Kidney tubule cell (primary cell): ENCODE results near the gene SPPL3.
"Not testable (repeated sequence)": the region's sequence is repeated elsewhere in the genome, so short reads cannot be mapped to it uniquely, and the experiment has no call there.

Experiments used
- DNase-seq: peaks from one replicate; pipeline ENCODE4 v3.0.0-alpha.2; 2018; ENCODE audit warnings: low spot score

Gene SPPL3

DNA sequence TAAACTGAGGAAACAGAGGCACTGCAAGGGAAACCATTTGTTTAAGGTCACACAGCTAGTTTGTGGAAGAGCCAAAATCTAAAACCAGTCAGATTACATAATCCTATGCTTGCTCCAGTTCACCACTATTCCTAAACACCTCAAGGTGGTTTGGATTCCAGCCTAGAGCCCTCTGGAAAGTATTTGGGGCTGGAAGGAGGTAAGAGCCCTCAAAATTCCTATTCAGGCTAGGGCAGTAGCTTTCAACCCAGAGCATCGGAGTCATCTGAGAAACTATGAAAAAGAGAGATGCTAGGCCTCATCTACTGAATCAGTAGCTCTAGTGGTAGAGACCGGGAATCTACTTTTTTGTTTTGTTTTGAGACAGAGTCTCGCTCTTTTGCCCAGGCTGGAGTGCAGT is 16.0 kb upstream of the SPPL3 start:
- no peak for DNase-seq

DNA sequence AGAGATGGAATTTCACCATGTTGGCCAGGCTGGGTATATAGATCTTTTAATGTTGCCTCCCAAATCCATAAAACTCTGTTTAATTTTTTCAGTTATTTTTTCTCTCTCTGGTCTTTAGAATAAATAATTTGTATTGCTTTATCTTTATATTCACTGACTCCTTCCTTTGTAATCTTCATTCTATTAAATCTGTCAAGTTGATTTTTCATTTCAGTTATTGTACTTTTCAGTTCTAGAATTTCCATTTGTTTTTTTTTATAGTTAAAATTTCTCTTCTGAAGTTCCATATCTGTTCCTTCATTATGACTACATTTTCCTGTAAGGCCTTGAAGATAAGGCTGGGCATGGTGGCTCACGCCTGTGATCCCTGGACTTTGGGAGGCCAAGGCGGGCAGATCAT is 13.6 kb upstream of the SPPL3 start:
- DNase-seq: no peak

DNA sequence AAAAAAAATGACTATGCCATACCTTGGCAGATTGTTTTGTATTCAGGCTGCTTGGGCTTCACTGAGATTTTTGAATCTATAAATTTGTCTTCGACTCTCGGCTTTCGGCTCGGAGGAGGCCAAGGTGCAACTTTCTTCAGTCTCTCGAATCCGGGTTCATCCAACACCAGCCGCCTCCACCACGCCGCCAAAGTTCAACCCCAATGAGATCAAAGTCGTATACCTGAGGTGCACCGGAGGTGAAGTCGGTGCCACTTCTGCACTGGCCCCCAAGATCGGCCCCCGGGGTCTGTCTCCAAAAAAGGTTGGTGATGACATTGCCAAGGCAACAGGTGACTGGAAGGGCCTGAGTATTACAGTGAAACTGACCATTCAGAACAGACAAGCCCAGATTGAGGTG is 12.4 kb upstream of the SPPL3 start:
- DNase-seq: no peak

DNA sequence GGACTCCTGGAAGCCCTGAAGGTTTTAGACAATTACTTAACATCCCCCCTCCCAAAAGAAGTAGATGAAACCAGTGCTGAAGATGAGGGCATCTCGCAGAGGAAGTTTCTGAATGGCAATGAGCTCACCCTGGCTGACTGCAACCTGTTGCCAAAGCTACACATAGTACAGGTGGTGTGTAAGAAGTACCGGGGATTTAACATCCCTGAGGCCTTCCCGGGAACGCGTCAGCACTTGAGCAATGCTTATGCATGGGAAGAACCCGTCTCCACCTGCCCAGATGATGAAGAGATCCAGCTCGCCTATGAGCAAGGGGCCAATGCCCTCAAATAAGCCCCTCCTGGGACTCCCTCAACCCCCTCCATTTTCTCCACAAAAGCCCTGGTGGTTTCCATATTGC is 10.6 kb upstream of the SPPL3 start:
- DNase-seq: no peak

DNA sequence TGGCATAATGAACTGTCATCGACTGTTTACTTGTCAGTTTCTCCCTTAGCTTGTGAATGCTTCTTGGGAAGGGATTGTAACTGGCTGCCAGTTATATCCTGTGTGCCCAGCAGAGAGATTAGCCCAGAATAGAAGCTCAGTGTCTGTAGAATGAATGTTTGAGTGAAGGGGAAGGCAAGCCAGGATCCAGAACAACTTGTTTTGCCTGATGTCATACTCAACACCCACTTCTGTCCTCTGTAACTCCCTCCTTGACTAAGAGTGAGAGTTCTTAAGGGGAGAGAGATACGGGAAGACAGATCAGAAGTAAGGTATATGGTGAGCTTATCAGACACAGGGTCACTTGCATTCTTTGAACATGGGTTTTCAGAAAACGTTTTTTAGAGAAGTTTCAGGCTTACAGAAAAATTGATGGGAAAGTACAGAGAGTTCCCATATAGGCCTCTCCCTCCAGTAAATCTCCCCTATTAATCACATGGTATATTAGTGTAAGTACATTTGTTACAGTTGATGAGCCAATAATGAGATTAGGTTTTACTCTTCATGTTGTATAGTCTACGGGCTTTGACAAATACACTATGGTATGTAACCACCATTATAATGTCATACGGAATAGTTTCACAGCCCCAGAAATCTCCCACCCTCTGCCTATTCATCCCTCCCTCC is 5.6 kb upstream of the SPPL3 start:
- no peak for DNase-seq

DNA sequence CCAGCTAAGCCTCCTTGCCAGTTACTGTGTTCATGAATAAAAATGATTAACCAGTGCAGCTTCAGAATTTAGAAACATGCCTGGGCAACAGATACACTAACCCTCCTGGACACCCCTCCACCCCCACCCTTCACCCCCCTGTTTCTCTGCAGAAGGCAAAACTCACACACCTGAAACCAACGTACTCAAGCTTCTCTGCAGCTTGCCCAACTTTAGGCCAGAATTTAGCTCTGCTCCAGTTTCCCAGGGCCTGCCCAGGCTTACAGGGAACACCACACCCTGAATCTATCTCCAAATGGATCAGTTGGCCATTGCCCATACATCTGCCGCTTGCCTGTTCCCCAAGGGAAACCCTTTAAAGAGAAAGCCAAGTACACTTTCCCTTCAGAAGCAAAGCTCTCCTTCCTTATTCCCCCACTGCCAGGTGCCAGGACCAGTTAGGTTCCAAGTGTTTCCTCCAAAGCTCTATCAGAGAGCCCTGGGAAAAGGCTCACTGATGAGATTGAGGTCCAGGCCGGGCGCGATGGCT is 1.8 kb upstream of the SPPL3 start:
- no peak for DNase-seq

DNA sequence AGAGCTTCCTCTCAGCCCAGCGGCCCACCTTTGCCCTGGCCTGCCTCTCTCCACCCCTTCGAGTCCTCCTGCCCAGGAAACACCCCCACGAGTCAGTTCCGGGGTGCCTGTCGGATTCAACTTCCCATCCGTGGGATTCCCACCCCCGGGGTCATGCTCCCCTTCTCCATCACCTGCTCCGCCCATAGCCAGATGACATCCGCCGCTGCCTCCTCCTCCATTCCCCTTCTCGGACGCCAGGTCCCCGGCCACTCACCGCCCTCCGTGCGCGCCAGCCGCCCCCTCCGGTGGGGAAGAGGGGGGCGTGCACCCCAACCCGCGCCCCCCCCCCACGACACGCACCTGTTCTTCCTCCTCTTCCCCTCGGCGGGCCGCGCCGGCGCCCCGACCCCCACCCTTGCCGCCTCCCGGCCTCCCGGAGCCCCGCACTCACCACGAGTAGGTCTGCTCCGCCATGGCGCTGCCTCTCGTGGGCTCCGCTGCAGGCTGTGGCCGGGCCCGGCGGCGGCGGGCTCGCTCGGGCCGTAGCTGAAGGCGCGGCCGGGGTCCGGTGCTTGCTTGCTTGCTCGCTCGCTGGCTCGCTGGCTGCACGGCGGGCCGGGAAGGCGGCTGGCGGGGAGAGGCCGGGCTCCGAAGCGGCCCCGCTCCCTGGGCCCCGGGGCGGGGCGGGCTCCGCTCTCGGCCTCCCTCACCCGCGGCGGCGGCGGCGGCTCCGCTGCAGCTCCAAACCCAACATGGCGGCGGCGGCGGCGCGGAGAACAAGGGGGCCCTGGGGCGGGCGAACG is 554 bp downstream of the SPPL3 start:
- peak; percentile 78 for DNase-seq

DNA sequence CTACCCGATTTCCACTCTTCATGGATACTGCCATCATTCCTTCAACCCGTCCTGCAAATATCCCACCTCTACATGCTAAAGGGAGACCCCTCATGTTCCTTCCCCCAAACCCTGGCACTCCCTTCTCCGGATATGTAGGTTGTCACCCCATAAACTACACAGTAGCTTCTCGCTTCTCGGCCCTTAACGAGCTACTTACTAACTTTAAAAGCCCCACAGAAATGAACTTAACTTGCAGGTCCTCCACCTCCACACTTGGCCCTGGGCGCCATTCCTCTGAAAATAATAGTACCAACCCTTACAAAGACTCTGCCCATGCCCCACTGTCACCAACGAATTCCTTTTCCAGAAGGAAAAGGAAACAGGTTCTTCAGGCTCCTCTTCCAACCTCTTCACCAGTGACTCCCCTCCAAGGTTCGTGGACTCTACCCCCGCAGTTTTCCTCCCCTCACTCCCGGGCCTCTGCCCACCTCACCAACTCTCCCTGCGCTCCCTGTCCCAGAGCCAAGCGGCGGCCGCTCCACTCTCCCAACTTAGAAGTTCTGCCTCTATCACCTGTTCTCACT is 1.2 kb downstream of the SPPL3 start:
- no peak for DNase-seq

DNA sequence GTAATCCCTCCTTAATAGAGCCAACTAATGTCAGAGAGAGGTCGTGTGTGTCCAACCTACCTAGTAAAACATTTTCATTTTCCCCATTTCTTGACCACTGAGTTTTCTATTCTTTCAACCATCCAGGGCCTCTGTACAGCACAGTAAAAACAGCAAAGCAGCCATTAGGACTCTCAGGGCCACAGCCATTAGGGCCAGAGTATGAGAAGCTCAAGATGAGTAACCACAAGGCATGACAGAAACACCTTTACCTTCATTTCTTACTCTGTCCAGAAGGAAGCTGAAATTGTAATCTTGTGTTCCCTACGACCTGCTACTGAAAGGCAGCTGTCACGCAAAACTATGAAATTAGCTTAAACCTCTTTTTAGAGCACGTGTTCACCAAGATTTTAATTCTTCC is 2.3 kb downstream of the SPPL3 start:
- DNase-seq: no peak

DNA sequence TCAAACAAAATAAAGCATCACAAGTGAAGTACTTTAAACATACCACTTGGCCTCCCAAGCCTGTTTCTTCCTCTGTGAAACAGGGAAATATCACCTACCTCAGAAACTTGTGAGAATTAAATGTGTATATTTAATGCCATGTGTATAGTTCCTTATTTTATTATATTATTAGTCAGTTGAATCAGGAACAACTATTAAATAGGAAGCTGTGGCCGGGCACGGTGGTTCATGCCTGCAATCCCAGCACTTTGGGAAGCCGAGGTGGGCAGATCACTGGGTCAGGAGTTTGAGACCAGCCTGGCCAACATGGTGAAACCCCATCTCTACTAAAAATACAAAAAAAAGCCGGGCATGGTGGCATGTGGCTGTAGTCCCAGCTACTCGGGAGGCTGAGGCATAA is 3.1 kb downstream of the SPPL3 start:
- not testable (repeated sequence) for DNase-seq

DNA sequence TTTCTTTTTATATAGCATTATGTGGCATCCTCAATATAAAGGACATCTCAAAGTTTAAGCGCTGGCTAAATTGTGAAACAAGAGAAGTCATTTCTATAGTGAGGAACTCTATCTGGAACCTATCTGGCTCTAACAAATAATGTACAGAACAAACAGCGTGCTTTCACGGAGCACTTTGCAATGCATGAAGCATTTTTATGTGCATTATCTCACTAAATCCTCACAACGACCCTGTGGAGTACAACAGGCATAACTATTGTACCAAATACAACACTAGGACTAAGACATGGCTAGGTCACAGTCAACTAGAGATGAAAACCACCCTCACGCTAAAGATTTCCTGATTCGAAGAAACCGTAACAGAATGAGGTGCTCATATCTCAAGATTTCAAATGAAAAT is 8.6 kb downstream of the SPPL3 start:
- no peak for DNase-seq

DNA sequence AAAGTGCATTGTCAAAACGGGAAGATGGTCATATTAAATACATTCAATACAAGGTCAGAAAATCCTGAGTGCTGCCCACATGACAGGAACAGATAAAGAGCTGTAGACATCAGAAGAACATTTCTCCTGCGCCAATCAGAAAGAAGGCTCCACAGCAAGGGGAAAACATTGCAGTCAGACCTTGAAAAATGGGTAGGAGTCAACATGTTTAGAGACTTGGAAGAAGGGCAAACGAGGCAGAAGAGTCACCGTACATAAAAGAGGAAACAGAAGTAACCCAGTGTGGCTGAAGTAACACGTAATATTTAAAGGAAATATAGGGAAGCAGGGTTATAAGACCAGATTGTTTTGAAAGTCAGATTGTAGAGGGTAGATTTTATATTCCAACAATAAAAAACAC is 11.9 kb downstream of the SPPL3 start:
- no peak for DNase-seq

DNA sequence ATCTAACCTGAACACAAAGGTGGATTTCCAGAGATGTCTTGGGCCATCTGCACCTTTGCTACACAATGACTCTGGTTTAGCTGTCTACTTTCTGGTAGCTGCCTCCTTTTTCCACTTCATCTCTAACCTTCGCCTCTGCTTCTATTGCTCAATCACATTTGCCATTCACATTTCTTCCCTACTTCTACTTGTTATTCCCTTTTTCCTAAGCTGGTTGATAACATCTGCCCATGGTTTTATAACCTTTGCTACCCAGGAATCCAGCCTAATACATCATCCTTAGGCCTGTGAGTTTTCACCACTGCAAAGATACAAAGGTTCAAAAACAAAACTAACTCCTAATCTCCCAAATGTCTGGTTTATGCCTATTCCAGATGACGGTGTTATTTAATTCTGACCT is 13.2 kb downstream of the SPPL3 start:
- no peak for DNase-seq

DNA sequence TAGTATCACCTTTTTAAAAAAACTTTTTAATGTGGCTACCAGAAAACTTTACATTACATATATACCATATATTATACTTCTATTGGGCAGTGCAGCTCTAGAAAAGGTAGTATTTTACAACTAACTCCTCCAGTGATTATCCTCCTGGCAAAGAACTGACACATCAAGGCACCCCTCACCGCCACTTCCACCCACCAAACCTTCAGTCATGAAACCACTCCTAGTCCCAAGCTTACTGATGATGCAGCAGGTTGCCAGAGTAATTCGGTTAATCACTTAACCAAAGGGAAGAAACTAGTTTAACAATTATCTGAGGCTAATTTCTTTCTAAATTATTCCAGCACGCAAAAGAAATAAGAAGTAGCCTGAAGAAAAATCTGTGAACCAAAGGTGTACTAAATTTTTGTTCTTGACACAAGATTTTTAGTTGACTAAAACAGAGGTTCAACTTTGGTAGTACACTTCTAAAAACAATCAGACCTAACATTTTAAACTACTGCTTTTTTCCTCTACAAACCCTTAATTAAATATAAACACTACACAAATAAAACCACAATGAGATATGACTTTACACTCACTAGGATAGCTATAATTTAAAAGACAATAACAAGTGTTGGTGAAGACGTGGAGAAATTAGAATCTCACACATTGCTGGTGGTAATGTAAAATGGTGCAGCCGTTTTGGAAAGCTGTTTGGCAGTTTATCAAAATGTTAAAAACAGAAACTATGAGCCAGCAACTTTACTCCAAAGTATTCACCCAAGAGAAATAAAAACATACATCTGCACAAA is 16.7 kb downstream of the SPPL3 start:
- DNase-seq: peak; percentile 51

DNA sequence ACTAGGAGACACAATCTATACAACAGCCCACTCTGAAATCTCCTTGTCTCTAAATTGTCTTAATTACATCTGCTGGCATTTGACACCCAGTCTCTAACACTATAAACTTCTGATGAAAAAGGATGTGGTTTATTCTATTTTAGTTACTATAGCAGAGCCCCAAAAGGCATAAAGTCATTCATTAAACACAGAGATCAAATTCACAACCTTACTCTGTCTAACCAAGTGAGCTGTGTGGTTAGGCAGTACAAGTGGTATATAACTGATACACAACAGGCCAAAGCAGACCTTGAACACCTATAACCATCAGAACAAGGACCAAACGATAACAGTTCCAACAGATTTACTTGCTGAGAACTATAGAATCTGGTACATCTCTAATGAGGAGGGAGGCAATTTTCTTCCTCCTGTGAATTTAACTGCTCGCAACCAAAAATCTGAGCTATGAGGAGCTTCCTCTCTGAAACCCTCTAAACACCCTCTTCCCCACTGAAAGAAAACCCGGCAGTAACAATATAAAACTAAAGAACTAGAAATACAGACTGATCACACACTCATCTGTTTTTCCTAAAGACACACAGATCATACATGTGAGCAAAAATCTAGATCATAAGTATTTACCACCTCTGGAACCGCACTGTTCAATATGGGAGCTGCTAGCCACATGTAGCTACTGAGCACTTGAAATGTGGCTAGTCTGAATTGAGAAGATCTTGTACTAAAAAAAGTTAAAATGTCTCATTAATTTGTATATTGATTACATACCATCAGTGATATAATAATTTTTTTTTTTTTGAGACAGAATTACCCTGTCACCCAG is 17.7 kb downstream of the SPPL3 start:
- no peak for DNase-seq

DNA sequence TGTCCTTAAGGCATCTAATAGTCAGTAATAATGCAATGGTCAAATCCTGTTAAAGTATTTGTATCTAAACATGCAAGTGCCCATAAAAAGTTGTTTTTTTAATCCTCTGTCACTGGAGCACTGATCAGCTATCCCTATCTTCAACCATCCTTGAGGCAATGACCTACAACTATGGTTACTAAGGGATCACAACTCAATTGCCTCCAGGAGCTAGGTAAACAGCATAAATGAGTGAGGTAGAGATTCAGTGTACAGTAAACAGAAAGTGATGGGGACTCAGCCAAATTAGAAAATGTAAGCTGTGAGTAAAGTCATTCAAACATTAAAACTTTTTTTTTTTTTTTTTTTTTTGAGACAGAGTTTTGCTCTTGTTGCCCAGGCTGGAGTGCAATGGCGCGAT is 18.6 kb downstream of the SPPL3 start:
- DNase-seq: no peak

DNA sequence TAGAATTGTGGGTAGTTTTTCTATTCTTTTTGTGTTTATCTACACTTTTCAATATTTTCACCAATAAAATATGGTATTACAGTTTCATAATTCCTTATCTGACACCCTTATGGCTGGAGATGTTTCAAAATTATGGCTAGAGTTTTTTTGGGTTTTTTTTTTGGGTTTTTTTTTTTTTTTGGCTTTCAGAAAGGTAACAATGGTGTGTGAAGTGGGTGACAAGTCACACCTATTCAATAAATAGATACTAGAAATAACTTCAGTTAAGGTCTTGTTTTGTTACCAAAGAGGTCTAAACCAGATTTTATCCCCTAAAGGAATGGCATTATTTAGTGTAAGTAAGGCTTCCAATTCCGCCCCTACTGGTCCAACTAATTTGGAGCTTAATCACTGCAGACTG is 19.5 kb downstream of the SPPL3 start:
- DNase-seq: no peak

DNA sequence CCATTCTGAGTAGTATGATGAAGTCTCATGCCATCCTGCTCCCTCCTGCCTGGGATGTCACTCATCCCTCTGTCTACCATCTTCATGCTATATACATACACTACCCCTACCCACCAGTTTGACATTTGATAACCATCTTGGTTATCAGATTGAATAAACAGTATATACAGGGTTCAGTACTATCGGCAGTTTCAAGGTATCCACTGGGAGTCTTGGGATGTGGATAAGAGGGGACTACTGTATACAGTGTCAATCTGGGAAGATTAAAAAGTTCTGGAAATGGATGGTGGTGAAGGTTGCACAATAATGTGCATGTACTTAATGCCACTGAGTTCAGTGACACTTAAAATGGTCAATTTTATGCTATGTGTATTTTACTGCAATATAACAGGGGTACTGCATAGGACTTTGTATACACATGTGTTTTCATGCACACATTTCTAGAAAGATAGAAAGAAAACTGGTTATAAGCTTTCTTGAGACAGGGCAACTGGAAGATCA is 22.1 kb downstream of the SPPL3 start:
- no peak for DNase-seq

DNA sequence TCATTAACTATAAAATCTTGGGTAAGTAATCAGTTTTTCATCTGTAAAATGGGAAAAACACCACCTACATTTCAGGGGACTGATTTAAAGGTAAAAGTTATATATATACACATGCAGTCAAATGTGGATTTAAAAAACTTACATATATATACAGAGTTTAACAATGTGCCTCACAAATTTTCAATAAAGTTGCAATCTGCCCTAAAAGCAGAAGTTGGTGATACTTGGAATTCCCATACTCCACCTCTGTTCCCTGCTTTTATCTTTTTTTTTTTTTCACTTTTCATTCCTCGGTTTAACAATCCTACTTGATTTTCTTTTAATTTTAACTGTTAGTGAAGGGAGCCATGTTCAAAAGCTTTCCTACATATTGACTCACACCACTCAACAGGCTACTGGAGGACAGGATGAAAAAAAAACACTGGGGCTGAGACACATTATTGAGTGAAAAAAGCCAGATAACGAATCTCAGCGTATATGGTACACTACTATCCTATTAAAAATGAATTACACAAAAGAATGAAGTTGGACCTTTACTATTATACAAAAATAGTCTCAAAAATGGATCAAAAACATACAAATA is 24.3 kb downstream of the SPPL3 start:
- no peak for DNase-seq

DNA sequence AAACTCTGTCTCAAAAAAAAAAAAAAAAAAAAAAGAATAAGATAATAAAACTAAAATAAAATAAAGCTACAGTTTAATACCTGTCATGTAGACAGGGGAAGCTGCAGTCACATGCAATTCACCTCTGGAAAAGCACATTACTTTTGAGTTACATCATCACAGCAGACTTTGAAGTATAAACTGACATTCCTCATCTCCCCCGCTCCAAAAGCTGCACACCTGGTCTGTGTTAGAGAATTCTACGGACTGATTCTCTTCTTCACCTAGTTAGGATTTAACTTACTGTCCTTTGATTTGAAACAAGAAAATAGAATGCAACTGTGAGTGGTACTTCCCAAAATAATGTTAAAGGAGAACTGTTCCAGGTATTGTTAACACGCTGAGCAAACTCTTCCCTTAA is 25.1 kb downstream of the SPPL3 start:
- peak; percentile 59 for DNase-seq
